ENCODE results near the gene HEATR3.

Gene HEATR3, protein sequence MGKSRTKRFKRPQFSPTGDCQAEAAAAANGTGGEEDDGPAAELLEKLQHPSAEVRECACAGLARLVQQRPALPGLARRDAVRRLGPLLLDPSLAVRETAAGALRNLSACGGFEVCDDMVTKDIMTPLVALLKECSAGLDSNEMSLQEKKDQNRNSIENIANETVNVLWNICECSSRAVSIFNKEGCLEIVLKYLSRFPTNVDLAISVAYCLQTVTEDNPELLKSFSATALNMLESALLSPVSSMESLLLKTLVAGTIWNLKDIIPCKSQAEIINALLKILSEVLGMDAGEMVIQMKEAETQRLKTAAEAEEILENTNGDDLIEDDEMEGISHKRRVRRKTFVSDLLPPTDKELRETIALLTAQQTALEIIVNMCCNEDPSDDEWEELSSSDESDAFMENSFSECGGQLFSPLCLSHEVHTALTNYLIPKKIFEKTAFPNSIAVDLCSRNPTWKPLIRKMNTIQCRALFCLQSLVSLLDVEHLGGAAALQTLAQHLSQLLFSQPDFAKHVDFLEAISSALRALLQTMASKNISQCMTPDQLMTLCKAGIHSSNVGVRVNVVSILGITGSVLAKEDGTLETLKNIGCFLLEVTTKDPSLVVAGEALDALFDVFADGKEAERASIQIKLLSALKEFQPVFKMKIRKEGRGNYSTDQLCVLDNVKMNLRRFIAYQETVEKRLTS

DNA sequence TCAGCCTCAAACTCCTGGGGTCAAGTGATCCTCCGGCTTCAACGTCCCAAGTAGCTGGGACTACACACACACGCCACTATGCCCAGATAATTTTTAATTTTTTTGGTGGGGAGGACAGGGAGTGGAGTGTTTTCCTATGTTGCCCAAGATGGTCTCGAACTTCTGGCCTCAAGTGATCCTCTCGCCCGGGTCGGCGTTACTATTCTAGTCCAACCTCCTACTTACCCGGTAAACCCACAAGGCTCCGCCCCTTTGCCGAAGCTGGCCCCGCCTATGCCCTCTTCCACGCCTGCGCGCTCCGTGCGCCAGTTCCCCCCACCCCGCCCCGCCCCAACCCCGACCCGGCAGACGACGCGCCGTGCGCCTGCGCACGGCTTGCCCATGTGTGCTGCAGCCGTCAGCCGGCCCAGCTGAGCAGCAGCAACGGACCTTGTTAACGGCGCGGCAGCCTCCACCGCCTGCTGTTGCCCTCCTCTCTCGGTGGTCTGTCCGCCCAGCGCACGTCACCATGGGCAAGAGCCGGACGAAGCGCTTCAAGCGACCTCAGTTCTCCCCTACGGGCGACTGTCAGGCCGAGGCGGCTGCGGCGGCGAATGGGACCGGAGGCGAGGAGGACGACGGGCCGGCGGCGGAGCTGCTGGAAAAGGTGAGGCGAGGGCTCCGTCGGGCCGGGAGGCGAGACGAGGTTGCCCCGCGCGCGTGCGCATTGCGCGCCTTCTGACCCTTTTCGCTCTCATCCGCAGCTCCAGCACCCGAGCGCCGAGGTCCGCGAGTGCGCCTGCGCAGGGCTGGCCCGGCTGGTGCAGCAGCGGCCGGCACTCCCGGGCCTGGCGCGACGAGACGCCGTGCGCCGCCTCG is at the start of gene HEATR3:
TSS of gene HEATR3 (plus strand) at position 347 of the 858 bp plus-strand sequence. CDS start at position 509, 162 bp downstream.
- TF ChIP-seq, protein P1, sequence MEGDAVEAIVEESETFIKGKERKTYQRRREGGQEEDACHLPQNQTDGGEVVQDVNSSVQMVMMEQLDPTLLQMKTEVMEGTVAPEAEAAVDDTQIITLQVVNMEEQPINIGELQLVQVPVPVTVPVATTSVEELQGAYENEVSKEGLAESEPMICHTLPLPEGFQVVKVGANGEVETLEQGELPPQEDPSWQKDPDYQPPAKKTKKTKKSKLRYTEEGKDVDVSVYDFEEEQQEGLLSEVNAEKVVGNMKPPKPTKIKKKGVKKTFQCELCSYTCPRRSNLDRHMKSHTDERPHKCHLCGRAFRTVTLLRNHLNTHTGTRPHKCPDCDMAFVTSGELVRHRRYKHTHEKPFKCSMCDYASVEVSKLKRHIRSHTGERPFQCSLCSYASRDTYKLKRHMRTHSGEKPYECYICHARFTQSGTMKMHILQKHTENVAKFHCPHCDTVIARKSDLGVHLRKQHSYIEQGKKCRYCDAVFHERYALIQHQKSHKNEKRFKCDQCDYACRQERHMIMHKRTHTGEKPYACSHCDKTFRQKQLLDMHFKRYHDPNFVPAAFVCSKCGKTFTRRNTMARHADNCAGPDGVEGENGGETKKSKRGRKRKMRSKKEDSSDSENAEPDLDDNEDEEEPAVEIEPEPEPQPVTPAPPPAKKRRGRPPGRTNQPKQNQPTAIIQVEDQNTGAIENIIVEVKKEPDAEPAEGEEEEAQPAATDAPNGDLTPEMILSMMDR (IDR thresholded peaks at IDR 0.05; ENCODE audit: extremely low read depth, missing control alignments) = no peak
- peak; percentile 97 for DNase-seq (ENCODE audit: low spot score)

GRCh38 chr16:50017553-50017952 is 48.2 kb upstream of the HEATR3 start:
- TF ChIP-seq, protein P1 (IDR thresholded peaks at IDR 0.05; ENCODE audit: extremely low read depth, missing control alignments) = no peak
- no peak for DNase-seq (ENCODE audit: low spot score)

- TF ChIP-seq, protein P1 (IDR thresholded peaks at IDR 0.05; ENCODE audit: extremely low read depth, missing control alignments) = no peak
- no peak for DNase-seq (ENCODE audit: low spot score)
Measured at GRCh38 chr16:50021544-50021943, 44.2 kb upstream of the HEATR3 start.

DNA sequence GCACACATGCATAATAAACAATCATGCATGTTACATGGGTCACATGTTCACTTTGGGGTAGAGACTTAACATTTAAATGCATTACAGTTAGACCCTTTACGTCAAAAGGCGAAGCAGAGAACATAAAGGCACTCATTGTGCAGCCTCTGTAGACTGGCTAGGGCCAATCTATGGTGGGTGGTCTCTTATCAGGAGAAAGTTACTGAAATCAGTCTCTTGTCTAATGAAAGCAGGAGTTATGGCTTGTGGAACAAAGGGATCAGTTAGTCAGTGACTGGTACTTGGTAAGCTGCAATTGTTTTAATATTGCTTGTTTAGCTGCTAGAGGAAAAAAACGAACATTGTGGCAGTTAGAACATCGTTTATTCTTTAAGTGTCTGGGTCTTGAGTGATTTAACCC is 42.1 kb upstream of the HEATR3 start:
- no peak for DNase-seq (ENCODE audit: low spot score)

DNA sequence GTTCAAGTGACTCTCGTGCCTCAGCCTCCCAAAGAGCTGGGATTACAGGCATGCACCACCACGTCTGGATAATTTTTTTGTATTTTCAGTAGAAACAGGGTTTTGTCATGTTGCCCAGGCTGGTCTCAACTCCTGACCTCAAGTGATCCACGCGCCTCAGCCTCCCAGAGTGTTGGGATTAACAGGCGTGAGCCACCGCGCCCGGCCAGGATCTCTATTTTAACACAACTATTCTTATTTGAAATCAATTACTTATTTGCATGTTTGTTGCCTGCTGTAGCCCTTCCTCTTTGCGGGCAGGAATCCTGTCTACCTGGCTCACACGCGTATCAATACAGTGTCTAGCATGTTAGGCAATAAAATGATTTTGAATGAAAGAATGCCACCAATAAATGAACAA is 41.6 kb upstream of the HEATR3 start:
- TF ChIP-seq, protein P1 (IDR thresholded peaks at IDR 0.05; ENCODE audit: extremely low read depth, missing control alignments) = no peak
- no peak for DNase-seq (ENCODE audit: low spot score)

More for the DNA sequence above, 42.1 kb upstream of the HEATR3 start:
- TF ChIP-seq, protein P1 (IDR thresholded peaks at IDR 0.05; ENCODE audit: extremely low read depth, missing control alignments) = no peak

DNA sequence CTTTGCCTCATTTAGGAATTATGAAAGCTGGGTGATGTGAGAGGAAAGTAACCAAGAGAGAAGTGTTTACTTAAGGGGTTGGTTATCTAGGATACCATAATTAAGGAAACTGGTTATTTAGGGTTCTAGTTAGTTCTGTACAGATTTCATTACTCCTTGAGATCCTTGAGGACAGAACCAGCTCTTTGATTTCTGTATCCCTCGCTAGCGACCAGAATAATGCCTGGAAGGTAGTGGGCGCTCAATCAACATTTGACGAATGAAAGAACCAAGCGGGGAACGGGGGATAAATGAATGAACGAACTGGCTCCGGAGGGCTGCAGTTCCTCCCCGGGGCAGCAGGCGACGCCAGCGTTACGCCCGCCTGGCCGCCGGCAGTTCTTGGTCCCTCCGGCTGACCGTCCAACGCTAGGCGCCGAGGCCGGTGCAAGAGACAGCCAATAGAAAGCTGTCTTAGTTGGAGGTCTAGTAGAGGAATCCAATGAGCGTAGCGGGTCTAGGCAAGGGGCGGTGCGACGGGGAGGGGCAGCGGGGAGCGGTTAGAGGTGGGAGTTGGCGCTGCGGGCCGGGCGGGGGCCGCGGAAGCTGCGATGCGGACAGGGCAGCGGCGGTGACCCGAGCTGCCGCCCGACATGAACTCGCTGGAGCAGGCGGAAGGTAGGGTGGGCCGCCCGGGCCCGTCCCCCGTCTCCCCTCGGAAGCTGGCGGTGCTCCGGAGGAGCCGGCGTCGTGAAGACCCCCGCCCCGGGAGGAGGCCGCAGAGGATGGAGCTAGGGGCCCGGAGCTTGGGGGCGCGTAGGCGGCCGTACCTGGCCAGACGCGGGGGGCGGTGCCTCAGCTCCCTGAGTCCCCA is 40.9 kb upstream of the HEATR3 start, which contains the start of gene CNEP1R1:
TSS of gene CNEP1R1 (plus strand) at position 542 of the 853 bp plus-strand sequence. CDS start at position 633, 91 bp downstream.
- TF ChIP-seq, protein P1 (IDR thresholded peaks at IDR 0.05; ENCODE audit: extremely low read depth, missing control alignments) = peak; percentile 100
- DNase-seq (ENCODE audit: low spot score) = peak; percentile 98
